ENCODE data around the gene OTULIN.

DNA sequence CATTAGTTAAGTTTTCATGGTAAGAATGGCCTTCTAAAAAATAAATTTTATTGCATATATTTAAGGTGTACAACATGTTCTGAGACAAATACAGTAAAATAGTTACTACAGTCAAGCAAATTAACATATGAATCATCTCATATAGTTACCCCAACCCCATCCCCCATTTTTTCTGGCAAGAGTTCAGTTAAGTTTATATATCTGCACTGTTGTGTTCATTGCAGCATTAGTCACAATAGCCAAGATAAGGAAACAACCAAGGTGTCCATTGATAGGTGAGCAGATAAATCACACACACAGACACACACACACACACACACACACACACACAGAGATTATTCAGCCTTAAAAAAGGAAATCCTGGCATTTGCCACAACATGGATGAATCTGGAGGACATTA, 37.2 kb upstream of the OTULIN start:
- TF ChIP-seq MXI1 (IDR thresholded peaks at IDR 0.05; ENCODE audit: borderline replicate concordance, low read depth, low read length): no peak
- TF ChIP-seq CTCF (conservative IDR thresholded peaks at IDR 0.05; ENCODE audit: low read depth, low read length): no peak
- no peak for TF ChIP-seq RFX5 (IDR thresholded peaks at IDR 0.05; ENCODE audit: low read depth, low read length)
- no peak for TF ChIP-seq RCOR1 (IDR thresholded peaks at IDR 0.05; ENCODE audit: insufficient replicate concordance, low read length)
- TF ChIP-seq USF2 (IDR thresholded peaks at IDR 0.05; ENCODE audit: low read depth, low read length): no peak
- TF ChIP-seq POLR2A (IDR thresholded peaks at IDR 0.05; ENCODE audit: low read depth, low read length): no peak
- TF ChIP-seq CEBPB (IDR thresholded peaks at IDR 0.05; ENCODE audit: low read depth, low read length): no peak
- TF ChIP-seq RAD21 (IDR thresholded peaks at IDR 0.05; ENCODE audit: low read length): no peak
- TF ChIP-seq CHD1 (IDR thresholded peaks at IDR 0.05; ENCODE audit: low read depth, low read length): no peak

Data from IMR-90 (cell line).